Measurements from ENCODE around the gene DGKD.

The DGKD gene

DNA sequence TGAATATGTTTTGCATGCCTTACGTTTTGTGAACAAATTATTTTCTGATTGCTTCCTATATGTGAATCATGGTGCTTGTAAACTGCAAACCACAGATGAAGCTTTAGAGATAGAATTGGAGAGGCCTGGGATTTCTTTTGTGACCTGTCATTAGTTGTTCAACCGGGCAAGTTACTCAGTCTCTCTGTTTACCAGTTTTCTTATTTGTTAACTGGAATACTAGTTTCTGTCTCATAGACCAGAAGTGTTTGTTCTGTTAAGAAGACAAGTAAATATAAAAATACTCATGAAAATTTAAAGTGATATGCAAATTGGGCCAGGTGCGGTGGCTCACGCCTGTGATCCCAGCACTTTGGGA is 27.3 kb downstream of the DGKD start:
- TF ChIP-seq POLR2AphosphoS5 (IDR thresholded peaks at IDR 0.05; ENCODE audit: low read depth, low read length) (no peak), SIN3A (IDR thresholded peaks at IDR 0.05; ENCODE audit: borderline replicate concordance, insufficient read depth, low read length) (no peak), FOXP2 (optimal IDR thresholded peaks at IDR 0.05; ENCODE audit: borderline replicate concordance, extremely low read depth, extremely low read length, insufficient read depth) (no peak), REST (IDR thresholded peaks at IDR 0.05; ENCODE audit: insufficient read depth in 1 of 2, low read depth in 2 of 2, low read length in 2 of 2) (no peak), TAF1 (IDR thresholded peaks at IDR 0.05; ENCODE audit: borderline replicate concordance, insufficient read depth, low read length) (no peak)

DNA sequence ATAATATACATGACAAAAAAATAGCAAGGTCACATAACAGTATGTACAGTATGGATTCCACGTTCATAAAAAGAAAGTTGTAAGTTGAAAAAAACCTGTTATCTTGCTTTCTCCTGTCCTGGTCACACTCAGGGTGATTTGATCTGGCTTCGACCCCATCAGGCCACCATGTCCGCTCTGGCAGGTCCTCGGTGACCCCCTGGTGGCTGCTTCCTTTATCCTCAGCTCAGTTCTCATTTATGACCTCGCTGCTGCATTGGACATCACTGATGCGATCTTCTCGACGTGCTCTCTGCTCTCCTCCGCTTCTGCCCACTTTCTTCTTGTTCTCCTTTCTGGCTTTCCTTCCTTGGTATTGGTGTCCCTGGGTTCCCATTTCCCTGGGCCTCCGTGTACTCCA is 29.7 kb downstream of the DGKD start:
- TF ChIP-seq REST (IDR thresholded peaks at IDR 0.05; ENCODE audit: insufficient read depth in 1 of 2, low read depth in 2 of 2, low read length in 2 of 2) (no peak), TAF1 (IDR thresholded peaks at IDR 0.05; ENCODE audit: borderline replicate concordance, insufficient read depth, low read length) (no peak), FOXP2 (optimal IDR thresholded peaks at IDR 0.05; ENCODE audit: borderline replicate concordance, extremely low read depth, extremely low read length, insufficient read depth) (no peak), POLR2AphosphoS5 (IDR thresholded peaks at IDR 0.05; ENCODE audit: low read depth, low read length) (no peak), SIN3A (IDR thresholded peaks at IDR 0.05; ENCODE audit: borderline replicate concordance, insufficient read depth, low read length) (no peak)

DNA sequence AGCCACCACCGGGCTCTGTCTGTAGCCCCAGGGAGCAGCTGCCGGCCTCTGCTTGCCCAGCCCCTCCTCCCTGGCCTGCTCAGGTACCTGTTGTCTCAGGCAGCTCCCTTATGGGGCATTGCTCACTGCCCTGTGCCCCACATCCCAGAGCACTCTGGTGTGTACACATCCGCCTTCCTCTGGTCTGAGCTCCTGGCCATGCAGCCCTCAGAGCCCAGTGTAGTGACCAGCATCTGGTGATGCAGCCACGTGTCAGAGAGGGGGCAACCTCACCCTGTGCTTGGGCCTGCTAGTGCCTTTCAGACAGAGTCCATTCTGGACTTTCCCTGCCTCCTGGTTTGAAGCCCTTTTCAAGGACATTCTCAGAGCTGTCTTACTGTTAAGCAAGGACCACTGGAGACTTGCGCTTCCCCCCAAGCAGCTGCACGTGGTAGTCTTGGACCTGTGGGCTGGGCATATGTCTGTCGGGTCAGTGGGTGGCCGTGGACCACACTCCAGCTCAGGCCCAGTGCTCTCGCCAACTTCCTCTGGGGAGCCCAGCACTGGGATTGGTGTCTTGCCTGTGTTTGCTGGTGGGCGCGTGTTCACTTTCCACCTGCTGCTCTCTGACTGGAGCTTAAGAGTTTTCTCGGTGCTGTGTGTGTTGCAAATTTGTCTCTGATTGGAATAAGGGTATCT is 30.7 kb downstream of the DGKD start:
- TF ChIP-seq POLR2AphosphoS5 (IDR thresholded peaks at IDR 0.05; ENCODE audit: low read depth, low read length) = no peak
- TF ChIP-seq REST (IDR thresholded peaks at IDR 0.05; ENCODE audit: insufficient read depth in 1 of 2, low read depth in 2 of 2, low read length in 2 of 2) = no peak
- no peak for TF ChIP-seq FOXP2 (optimal IDR thresholded peaks at IDR 0.05; ENCODE audit: borderline replicate concordance, extremely low read depth, extremely low read length, insufficient read depth)
- TF ChIP-seq TAF1 (IDR thresholded peaks at IDR 0.05; ENCODE audit: borderline replicate concordance, insufficient read depth, low read length) = no peak
- no peak for TF ChIP-seq SIN3A (IDR thresholded peaks at IDR 0.05; ENCODE audit: borderline replicate concordance, insufficient read depth, low read length)

DNA sequence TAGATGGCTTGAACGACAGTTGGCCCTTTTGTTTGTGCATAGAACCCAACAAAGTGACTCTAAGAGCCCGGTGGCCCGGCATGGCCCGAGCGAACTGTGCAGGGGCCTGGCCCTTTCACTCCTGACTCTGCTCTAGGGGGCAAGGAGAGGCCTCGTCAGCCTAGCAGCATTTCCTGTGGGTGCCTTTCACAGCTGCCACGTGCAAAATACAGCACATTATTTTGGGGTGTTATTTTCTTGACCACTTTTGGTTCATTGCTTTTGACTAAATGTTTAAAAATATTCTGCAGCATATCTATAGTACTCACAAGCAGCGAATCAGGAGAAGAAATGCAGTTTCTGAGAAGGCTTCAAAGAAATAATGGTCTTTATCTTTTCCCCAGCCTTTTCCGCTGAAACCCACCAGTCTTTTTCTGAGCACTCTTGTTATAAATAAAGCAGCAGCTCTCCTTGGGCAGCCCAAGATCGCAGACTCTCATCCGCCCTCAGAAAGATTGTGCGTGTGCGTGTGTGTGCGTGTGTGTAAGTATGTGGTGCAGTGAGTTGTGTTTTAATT is 31.3 kb downstream of the DGKD start:
- TF ChIP-seq REST (IDR thresholded peaks at IDR 0.05; ENCODE audit: insufficient read depth in 1 of 2, low read depth in 2 of 2, low read length in 2 of 2) = no peak
- no peak for TF ChIP-seq TAF1 (IDR thresholded peaks at IDR 0.05; ENCODE audit: borderline replicate concordance, insufficient read depth, low read length)
- TF ChIP-seq POLR2AphosphoS5 (IDR thresholded peaks at IDR 0.05; ENCODE audit: low read depth, low read length) = no peak
- TF ChIP-seq SIN3A (IDR thresholded peaks at IDR 0.05; ENCODE audit: borderline replicate concordance, insufficient read depth, low read length) = no peak
- no peak for TF ChIP-seq FOXP2 (optimal IDR thresholded peaks at IDR 0.05; ENCODE audit: borderline replicate concordance, extremely low read depth, extremely low read length, insufficient read depth)
